GM18909 (cell line): ENCODE data around the gene TCF3.

ENCODE experiments used
- ATAC-seq: cut with Tn5 transposase; IDR thresholded peaks from one replicate; pipeline ENCODE4 v1.9.1; 2021; ENCODE audit warnings: mild to moderate bottlenecking; ENCODE audit not compliant: unreplicated experiment, poor library complexity

TCF3 gene

GRCh38 chr19:1592024-1592754 lies 60.2 kb downstream of the TCF3 start:
- peak; percentile 61 for ATAC-seq

DNA sequence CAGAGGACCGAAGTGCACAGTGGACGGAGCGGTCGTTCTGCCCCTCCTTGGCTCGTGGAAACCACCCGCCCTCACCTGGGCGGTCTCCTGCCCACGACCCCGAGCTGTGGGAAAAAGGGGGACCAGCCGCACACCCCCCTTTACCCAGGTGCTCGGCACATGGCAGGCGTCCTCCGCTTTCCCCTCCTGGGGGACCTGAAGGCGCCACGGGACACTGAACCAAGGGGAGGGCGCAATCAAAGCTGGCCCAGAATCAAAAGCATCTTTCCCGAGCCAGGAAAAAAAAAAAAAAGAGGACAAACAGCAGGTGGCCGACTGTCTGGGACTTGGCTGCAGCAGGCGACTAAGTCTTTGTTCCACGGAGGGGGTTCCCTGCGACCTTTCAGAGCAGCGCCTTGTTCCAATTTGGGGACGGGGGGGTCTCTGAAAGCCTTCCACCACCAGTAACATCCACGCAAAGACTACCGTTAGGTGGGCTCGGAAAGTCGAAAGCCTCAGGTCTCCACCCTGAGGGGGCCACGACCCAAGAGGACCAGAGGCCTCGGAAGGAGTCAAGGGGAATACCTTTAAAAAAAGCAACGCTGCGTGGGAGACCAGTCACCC lies 60.9 kb downstream of the TCF3 start:
- no peak for ATAC-seq

- no peak for ATAC-seq
Observed at GRCh38 chr19:1590641-1591397, 61.6 kb downstream of the TCF3 start.

GRCh38 chr19:1587872-1588271 lies 64.5 kb downstream of the TCF3 start:
- ATAC-seq, result no peak

DNA sequence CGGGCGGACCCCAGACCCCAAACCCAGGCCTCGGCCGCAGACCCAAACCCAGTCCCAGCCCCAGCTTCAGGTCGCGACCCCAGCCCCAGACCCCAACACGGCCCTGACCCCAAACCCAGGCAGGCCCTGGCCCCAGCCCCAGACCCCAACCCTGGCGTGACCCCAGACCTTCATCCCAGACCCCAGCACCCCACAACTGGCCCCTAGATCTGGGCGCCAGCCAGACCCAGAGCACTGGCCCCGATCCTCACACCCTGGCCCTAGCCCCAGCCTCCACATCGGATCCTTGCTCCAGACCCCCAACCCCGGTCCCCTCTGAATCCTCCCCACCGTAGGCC lies 67.2 kb downstream of the TCF3 start:
- no peak for ATAC-seq

GRCh38 chr19:1584500-1585242 lies 67.7 kb downstream of the TCF3 start:
- no peak for ATAC-seq

GRCh38 chr19:1582201-1582600 lies 70.2 kb downstream of the TCF3 start:
- ATAC-seq, result no peak

- ATAC-seq, result no peak
Observed at GRCh38 chr19:1580957-1581356, 71.5 kb downstream of the TCF3 start.

DNA sequence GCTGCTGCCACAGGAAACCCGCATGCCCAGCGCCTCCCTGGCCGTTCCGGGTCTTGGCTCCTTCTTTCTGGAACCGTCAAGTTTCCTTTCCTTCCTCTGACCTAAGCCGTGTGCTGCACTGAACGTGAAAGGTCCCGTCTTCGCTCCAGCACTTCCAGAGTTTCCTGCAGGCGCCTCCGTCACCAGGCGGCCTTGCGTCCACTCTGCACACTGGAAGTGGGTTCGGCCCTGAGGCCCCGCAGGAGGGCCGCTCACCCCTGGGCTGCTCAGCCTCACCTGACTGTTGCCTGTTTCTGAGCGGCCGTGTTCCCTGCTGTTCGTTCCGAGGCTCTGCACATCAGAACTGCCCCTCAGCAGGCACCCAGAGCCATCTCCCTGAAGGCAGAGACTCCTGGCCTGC lies 72.0 kb downstream of the TCF3 start:
- ATAC-seq, result no peak

- ATAC-seq, result no peak
Observed at GRCh38 chr19:1579222-1579621, 73.2 kb downstream of the TCF3 start.

GRCh38 chr19:1577929-1578618 lies 74.3 kb downstream of the TCF3 start:
- ATAC-seq, result no peak

- no peak for ATAC-seq
Observed at GRCh38 chr19:1577090-1577928, 75.1 kb downstream of the TCF3 start.

DNA sequence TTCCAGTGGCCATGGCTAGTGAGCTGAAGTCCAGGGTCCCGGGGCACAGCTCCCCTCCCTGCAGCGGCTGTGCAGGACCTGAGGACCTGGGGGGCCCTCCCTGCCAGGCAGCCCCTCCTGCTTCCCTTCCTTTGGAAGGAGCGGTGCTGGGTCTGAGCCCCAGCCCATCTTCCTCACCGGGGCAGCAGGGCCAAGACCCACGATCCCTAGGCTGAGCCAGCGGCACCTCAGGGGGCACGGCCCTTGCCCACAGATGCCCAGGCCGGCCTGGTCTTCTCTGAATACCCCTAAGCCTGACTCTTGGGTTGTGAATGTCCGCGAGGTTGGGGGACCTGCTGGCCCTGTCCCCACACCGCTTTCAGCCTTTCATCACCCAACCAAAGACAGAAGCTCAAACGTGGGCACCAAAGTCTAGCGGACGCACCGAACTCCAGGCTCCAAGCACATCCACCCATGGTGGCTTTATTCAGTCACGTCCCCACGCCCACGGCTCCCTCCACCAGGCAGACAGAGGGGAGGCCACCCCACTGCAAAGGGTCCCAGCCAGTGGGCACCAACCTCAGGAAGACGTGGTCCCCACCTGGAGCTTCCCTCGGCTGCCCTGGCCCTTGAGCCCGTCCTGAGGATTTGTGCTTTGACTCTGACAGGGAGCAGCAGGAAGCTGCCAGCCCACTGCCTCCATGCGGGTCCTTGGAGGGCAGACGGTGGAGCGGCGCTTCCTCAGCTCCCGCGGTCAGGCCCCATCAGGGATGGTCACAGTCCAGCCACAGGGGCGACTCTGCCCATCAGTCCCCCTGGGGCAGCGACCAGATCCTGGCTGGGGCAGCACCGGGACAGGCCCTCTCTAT lies 75.9 kb downstream of the TCF3 start:
- no peak for ATAC-seq

- ATAC-seq, result no peak
Observed at GRCh38 chr19:1575323-1576241, 76.8 kb downstream of the TCF3 start.

- no peak for ATAC-seq
Observed at GRCh38 chr19:1574354-1575136, 77.9 kb downstream of the TCF3 start.

DNA sequence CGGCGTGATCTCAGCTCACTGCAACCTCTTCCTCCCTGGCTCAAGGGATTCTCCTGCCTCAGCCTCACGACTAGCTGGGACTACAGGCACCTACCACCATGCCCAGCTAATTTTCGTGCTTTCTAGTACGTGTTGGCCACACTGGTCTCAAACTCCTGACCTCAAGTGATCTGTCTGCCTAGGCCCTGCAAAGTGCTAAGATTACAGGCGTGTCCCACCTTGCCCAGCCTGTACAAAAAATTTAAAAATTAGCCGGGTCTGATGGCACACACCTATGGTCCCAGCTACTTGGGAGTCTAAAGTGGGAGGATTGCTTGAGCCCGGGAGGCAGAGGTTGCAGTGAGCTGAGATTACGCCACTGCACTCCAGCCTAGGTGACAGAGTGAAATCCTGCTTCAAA lies 79.6 kb downstream of the TCF3 start:
- no peak for ATAC-seq

DNA sequence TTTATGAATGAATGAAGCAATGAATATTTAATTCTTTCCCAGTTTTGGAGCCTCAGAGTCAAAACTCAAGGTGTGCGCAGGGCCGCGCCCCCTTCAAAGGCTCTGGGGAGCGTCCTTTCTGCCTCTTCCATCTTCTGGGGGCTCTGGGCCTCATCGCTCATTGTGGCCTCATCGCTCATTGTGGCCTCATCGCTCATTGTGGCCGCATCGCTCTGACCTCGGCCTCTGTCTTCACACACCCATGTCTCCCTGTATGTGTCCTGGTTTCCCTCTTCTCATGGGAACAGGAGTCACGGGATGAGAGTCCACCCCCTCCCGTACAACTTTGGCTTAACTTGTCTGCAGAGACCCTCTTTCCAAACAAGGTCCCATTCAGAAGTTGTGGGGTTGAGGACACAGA lies 81.1 kb downstream of the TCF3 start:
- no peak for ATAC-seq
